ENCODE measurements around the gene GJB6.

DNA sequence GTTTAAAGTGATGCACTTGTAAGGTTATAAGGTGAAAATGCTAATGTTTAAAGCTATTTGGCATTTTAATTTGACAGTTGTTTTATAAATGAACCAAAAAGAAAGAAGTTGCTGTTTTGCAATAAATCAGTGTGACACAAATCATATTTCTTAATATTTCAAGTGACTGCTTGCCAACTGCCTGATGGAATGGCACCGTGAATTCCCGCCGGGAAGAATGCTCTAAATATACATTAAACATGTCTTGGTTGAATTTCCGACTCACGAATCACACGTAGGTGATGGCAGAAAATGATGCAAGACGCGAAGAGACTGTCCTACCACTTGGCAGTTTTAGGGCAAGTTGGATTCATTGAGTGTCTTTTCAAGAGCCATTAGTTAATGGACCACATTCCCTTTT, 36.3 kb downstream of the GJB6 start:
- TF ChIP-seq, protein P1, sequence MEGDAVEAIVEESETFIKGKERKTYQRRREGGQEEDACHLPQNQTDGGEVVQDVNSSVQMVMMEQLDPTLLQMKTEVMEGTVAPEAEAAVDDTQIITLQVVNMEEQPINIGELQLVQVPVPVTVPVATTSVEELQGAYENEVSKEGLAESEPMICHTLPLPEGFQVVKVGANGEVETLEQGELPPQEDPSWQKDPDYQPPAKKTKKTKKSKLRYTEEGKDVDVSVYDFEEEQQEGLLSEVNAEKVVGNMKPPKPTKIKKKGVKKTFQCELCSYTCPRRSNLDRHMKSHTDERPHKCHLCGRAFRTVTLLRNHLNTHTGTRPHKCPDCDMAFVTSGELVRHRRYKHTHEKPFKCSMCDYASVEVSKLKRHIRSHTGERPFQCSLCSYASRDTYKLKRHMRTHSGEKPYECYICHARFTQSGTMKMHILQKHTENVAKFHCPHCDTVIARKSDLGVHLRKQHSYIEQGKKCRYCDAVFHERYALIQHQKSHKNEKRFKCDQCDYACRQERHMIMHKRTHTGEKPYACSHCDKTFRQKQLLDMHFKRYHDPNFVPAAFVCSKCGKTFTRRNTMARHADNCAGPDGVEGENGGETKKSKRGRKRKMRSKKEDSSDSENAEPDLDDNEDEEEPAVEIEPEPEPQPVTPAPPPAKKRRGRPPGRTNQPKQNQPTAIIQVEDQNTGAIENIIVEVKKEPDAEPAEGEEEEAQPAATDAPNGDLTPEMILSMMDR (IDR thresholded peaks at IDR 0.05; ENCODE audit: poor library complexity, severe bottlenecking) = no peak
- TF ChIP-seq EP300 (conservative IDR thresholded peaks at IDR 0.05; ENCODE audit: poor library complexity, severe bottlenecking) = no peak
- TF ChIP-seq POLR2AphosphoS5 (IDR thresholded peaks at IDR 0.05) = no peak
- no peak for TF ChIP-seq RAD21 (conservative IDR thresholded peaks at IDR 0.05)
- TF ChIP-seq, protein P2, sequence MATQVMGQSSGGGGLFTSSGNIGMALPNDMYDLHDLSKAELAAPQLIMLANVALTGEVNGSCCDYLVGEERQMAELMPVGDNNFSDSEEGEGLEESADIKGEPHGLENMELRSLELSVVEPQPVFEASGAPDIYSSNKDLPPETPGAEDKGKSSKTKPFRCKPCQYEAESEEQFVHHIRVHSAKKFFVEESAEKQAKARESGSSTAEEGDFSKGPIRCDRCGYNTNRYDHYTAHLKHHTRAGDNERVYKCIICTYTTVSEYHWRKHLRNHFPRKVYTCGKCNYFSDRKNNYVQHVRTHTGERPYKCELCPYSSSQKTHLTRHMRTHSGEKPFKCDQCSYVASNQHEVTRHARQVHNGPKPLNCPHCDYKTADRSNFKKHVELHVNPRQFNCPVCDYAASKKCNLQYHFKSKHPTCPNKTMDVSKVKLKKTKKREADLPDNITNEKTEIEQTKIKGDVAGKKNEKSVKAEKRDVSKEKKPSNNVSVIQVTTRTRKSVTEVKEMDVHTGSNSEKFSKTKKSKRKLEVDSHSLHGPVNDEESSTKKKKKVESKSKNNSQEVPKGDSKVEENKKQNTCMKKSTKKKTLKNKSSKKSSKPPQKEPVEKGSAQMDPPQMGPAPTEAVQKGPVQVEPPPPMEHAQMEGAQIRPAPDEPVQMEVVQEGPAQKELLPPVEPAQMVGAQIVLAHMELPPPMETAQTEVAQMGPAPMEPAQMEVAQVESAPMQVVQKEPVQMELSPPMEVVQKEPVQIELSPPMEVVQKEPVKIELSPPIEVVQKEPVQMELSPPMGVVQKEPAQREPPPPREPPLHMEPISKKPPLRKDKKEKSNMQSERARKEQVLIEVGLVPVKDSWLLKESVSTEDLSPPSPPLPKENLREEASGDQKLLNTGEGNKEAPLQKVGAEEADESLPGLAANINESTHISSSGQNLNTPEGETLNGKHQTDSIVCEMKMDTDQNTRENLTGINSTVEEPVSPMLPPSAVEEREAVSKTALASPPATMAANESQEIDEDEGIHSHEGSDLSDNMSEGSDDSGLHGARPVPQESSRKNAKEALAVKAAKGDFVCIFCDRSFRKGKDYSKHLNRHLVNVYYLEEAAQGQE (IDR thresholded peaks at IDR 0.05; ENCODE audit: borderline replicate concordance) = no peak
- no peak for TF ChIP-seq TAF1 (IDR thresholded peaks at IDR 0.05; ENCODE audit: low read depth)
- no peak for TF ChIP-seq EZH2 (IDR thresholded peaks at IDR 0.05; ENCODE audit: borderline replicate concordance, insufficient read depth, low read length, poor library complexity, severe bottlenecking)
- no peak for TF ChIP-seq MXI1 (conservative IDR thresholded peaks at IDR 0.05; ENCODE audit: poor library complexity, severe bottlenecking)
- no peak for TF ChIP-seq SMC3 (conservative IDR thresholded peaks at IDR 0.05; ENCODE audit: poor library complexity)

All from neural cell (in vitro differentiated cells).